ENCODE data around the gene BID. TPM values are rescaled to one million over a fixed set of nuclear protein-coding genes. Genes with fewer than 3 reads are reported as not detected.

Gene BID
- total RNA-seq, 1 experiment from 2014 or later = 23.2 TPM

- H3K9me3 ChIP-seq (ENCODE audit: control insufficient read depth, low read depth, low read length) = no peaks in the 10 kb centered on the region
- H2BK20ac ChIP-seq (ENCODE audit: low read depth, low read length, poor library complexity, severe bottlenecking) = no peak overlapping the region
- H2BK12ac ChIP-seq (ENCODE audit: insufficient read length, low read depth, low read length) = no peak overlapping the region
- peaks cover 4 to 10% of the 10 kb centered on the region in 2 experiments for H3K4me1 Mint-ChIP-seq
- H2BK15ac ChIP-seq (ENCODE audit: low read depth, low read length) = no peak overlapping the region
- H3T11ph ChIP-seq (ENCODE audit: low read length) = no peak overlapping the region
- TF ChIP-seq, protein P1, sequence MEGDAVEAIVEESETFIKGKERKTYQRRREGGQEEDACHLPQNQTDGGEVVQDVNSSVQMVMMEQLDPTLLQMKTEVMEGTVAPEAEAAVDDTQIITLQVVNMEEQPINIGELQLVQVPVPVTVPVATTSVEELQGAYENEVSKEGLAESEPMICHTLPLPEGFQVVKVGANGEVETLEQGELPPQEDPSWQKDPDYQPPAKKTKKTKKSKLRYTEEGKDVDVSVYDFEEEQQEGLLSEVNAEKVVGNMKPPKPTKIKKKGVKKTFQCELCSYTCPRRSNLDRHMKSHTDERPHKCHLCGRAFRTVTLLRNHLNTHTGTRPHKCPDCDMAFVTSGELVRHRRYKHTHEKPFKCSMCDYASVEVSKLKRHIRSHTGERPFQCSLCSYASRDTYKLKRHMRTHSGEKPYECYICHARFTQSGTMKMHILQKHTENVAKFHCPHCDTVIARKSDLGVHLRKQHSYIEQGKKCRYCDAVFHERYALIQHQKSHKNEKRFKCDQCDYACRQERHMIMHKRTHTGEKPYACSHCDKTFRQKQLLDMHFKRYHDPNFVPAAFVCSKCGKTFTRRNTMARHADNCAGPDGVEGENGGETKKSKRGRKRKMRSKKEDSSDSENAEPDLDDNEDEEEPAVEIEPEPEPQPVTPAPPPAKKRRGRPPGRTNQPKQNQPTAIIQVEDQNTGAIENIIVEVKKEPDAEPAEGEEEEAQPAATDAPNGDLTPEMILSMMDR (conservative IDR thresholded peaks at IDR 0.05) = no peak
- H3K23ac ChIP-seq (ENCODE audit: insufficient read length, low read depth, low read length) = no peak overlapping the region
- H3K27me3 ChIP-seq (ENCODE audit: insufficient read depth, low read length) = no peaks in the 10 kb centered on the region
- H2AK5ac ChIP-seq (ENCODE audit: insufficient read length, low read length) = no peak overlapping the region
- H3K9ac ChIP-seq (ENCODE audit: extremely low read depth, insufficient read length, low read length) = no peak overlapping the region
- no peaks in the 10 kb centered on the region for H4K20me1 ChIP-seq (ENCODE audit: control insufficient read depth, insufficient read depth, insufficient read length)
- no peak for DNase-seq
- H3K4me2 ChIP-seq (ENCODE audit: insufficient read depth, insufficient read length, low read length) = no peak overlapping the region
- no peak overlapping the region for H4K5ac ChIP-seq (ENCODE audit: insufficient read length, low read depth, low read length)
- H3K27ac Mint-ChIP-seq = peak overlapping the region in 1 of 3 experiments; percentile 63; a peak in 1 of 7 replicates
- no peak overlapping the region for H2AFZ ChIP-seq (ENCODE audit: low read length)
- no peaks in the 10 kb centered on the region for H3K79me2 ChIP-seq (ENCODE audit: insufficient read depth, low read length)
- H2BK5ac ChIP-seq (ENCODE audit: insufficient read length, low read length) = no peak overlapping the region
- WGBS (ENCODE audit: extremely low coverage, insufficient read length, low lambda C conversion rate) = no CpG with 5 or more reads among the region's 2 CpGs
- no peak overlapping the region for H3K4ac ChIP-seq (ENCODE audit: low read depth, low read length)
- no peak overlapping the region for H3K14ac ChIP-seq (ENCODE audit: insufficient read depth, low read length)
- no peak overlapping the region for H4K91ac ChIP-seq (ENCODE audit: insufficient read length, low read depth, low read length)
- no peak overlapping the region for H3K4me3 Mint-ChIP-seq
- no peaks in the 10 kb centered on the region for H3K9me3 Mint-ChIP-seq
- H3K23me2 ChIP-seq (ENCODE audit: insufficient read length, low read depth, low read length, poor library complexity, severe bottlenecking) = no peaks in the 10 kb centered on the region
- no peaks in the 10 kb centered on the region for H3K4me1 ChIP-seq (ENCODE audit: insufficient read depth, low read length)
- H3K27me3 Mint-ChIP-seq (ENCODE audit: low read depth) = no peaks in the 10 kb centered on the region
- no peak overlapping the region for H3K56ac ChIP-seq (ENCODE audit: insufficient read length, low read depth, low read length)
- H2BK120ac ChIP-seq (ENCODE audit: low read depth, low read length, poor library complexity, severe bottlenecking) = no peak overlapping the region
- H3K27ac ChIP-seq (ENCODE audit: insufficient read length, low read depth, low read length) = no peak overlapping the region
- H4K8ac ChIP-seq (replicated peaks; ENCODE audit: insufficient read length, low read depth, low read length) = no peak overlapping the region
- H3K36me3 Mint-ChIP-seq (ENCODE audit: insufficient read depth in 1 of 3, low read depth in 3 of 3) = peaks cover 2 to 3% (median 2%) of the 10 kb centered on the region in 3 experiments; a peak in 4 of 7 replicates
- H3K79me1 ChIP-seq (ENCODE audit: insufficient read depth, low read depth, low read length, poor library complexity, severe bottlenecking) = no peaks in the 10 kb centered on the region
- no peak overlapping the region for H3K18ac ChIP-seq (ENCODE audit: insufficient read length, low read depth, low read length)
Observed at GRCh38 chr22:17712441-17712840, 61.8 kb downstream of the BID start.

Data from H9 (cell line).